ENCODE results near the gene PDZRN3.

DNA sequence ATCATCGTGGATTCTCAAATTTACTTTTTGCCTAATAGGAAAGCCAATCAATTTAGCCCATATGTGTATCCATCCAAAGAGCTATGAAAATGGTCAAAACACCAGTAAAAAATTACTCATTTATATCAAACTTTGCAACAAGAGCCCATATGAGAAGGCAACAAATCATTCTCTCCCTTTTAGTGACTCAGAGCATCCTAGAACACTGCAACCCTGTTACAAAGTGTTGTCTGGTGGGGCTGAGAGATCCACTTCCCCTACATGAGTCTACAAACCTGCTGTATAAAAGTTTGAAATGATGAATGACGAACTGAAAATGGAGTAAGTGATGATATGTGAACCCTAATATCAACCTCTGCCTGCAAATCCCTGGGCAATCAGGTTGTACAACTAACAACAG, 23.3 kb downstream of the PDZRN3 start:
- TF ChIP-seq SIN3B (IDR thresholded peaks at IDR 0.05; ENCODE audit: low read length) (no peak), TP53 (CRISPR knock-in tag; conservative IDR thresholded peaks at IDR 0.05) (no peak)

Data from HepG2 (cell line).